Measurements from ENCODE around the gene VPS29. TPM values are rescaled to one million over a fixed set of nuclear protein-coding genes. Genes with fewer than 3 reads are reported as not detected.

Gene VPS29
- total RNA-seq, 1 donor from 2014 or later, result 80.7 TPM

DNA sequence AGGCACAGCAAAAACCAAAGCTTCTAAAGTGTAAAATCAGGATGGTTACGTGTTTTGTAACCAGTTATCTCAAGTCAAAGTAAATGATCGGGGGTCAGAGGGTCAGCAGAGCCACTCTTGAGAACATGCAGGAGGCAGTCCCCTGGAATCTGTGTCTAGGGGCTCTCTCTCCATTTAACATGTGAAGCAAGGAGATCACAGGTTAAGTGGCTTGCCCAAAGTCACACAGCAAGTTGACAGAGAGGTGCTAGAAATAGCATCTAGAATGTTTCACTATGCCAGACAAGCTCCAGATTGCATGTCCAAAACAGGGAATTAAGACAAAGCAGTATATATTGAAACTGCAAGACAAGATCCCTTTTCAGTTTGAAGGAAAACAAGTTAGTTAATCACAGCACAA, 47.8 kb upstream of the VPS29 start:
- no peak overlapping the region for H3K27ac Mint-ChIP-seq (ENCODE audit: unreplicated experiment)

DNA sequence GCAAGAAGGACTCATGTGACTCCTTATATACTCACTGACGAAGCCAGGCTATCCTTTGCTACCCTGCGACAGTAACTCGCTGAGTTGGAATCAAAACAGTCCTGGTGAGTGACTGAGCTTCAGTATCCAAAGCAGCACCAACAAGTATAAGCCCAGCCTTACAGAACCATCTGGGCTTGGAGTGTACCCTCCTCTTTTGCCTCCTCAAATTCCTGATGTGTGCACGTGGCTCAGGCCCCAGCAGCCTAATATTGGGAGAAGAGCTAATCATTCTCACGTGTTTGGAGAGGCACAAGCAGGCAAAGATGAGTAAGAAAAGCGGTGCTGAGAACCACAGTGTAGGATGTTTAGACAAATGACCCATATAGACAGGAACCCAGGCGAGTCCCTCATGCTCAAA, 46.8 kb upstream of the VPS29 start:
- H3K9me3 ChIP-seq (ENCODE audit: insufficient read depth, low read depth, low read length), result no peaks in the 10 kb centered on the region
- no peaks in the 10 kb centered on the region for H3K9me3 Mint-ChIP-seq (ENCODE audit: unreplicated experiment)
- no peaks in the 10 kb centered on the region for H3K36me3 Mint-ChIP-seq (ENCODE audit: low read depth, unreplicated experiment)
- H3K4me2 ChIP-seq (ENCODE audit: low read length), result no peak overlapping the region
- H3K9ac ChIP-seq (ENCODE audit: low read length), result no peak overlapping the region
- DNase-seq (ENCODE audit: low read depth) (no peak), FAIRE-seq (no peak)
- H3K4me1 Mint-ChIP-seq (ENCODE audit: low read depth, unreplicated experiment), result peaks cover 34% of the 10 kb centered on the region
- peaks cover 15% of the 10 kb centered on the region for H3K79me2 ChIP-seq (ENCODE audit: insufficient read depth, low read length)
- no peaks in the 10 kb centered on the region for H3K27me3 Mint-ChIP-seq (ENCODE audit: low read depth, unreplicated experiment)
- TF ChIP-seq EZH2 (IDR thresholded peaks at IDR 0.05; ENCODE audit: insufficient read depth, low read length), result no peak
- TF ChIP-seq, protein P1, sequence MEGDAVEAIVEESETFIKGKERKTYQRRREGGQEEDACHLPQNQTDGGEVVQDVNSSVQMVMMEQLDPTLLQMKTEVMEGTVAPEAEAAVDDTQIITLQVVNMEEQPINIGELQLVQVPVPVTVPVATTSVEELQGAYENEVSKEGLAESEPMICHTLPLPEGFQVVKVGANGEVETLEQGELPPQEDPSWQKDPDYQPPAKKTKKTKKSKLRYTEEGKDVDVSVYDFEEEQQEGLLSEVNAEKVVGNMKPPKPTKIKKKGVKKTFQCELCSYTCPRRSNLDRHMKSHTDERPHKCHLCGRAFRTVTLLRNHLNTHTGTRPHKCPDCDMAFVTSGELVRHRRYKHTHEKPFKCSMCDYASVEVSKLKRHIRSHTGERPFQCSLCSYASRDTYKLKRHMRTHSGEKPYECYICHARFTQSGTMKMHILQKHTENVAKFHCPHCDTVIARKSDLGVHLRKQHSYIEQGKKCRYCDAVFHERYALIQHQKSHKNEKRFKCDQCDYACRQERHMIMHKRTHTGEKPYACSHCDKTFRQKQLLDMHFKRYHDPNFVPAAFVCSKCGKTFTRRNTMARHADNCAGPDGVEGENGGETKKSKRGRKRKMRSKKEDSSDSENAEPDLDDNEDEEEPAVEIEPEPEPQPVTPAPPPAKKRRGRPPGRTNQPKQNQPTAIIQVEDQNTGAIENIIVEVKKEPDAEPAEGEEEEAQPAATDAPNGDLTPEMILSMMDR (IDR thresholded peaks at IDR 0.05; ENCODE audit: insufficient read depth, low read depth, low read length), result no peak
- H3K36me3 ChIP-seq (ENCODE audit: insufficient read depth, low read length), result peaks cover 4% of the 10 kb centered on the region
- H3K4me3 ChIP-seq (ENCODE audit: insufficient read depth, low read depth, low read length), result no peak overlapping the region
- no peak overlapping the region for H3K27ac Mint-ChIP-seq (ENCODE audit: unreplicated experiment)
- no peak overlapping the region for H2AFZ ChIP-seq (ENCODE audit: low read depth, low read length)
- H3K27ac ChIP-seq (ENCODE audit: low read depth, low read length), result no peak overlapping the region
- H4K20me1 ChIP-seq (ENCODE audit: insufficient read depth, low read length), result peaks cover 42% of the 10 kb centered on the region
- no peak overlapping the region for H3K4me3 Mint-ChIP-seq (ENCODE audit: unreplicated experiment)
- peaks cover 12% of the 10 kb centered on the region for H3K4me1 ChIP-seq (ENCODE audit: insufficient read depth, low read length)
- H3K27me3 ChIP-seq (ENCODE audit: insufficient read depth, low read length), result no peaks in the 10 kb centered on the region

More for the DNA sequence above, 47.8 kb upstream of the VPS29 start:
- TF ChIP-seq, protein P1 (IDR thresholded peaks at IDR 0.05; ENCODE audit: insufficient read depth, low read depth, low read length), result no peak
- no peak for TF ChIP-seq EZH2 (IDR thresholded peaks at IDR 0.05; ENCODE audit: insufficient read depth, low read length)
- H3K27me3 ChIP-seq (ENCODE audit: insufficient read depth, low read length), result no peaks in the 10 kb centered on the region
- H3K4me2 ChIP-seq (ENCODE audit: low read length), result no peak overlapping the region
- peaks cover 10% of the 10 kb centered on the region for H3K4me1 ChIP-seq (ENCODE audit: insufficient read depth, low read length)
- no peak overlapping the region for H3K9ac ChIP-seq (ENCODE audit: low read length)
- H2AFZ ChIP-seq (ENCODE audit: low read depth, low read length), result no peak overlapping the region
- peaks cover 4% of the 10 kb centered on the region for H3K36me3 ChIP-seq (ENCODE audit: insufficient read depth, low read length)
- Mint-ChIP-seq H3K9me3 (ENCODE audit: unreplicated experiment) (no peaks in the 10 kb centered on the region), H3K36me3 (ENCODE audit: low read depth, unreplicated experiment) (no peaks in the 10 kb centered on the region), H3K4me3 (ENCODE audit: unreplicated experiment) (no peak overlapping the region), H3K27me3 (ENCODE audit: low read depth, unreplicated experiment) (no peaks in the 10 kb centered on the region), H3K4me1 (ENCODE audit: low read depth, unreplicated experiment) (peaks cover 36% of the 10 kb centered on the region)
- no peak for DNase-seq (ENCODE audit: low read depth)
- peaks cover 25% of the 10 kb centered on the region for H3K79me2 ChIP-seq (ENCODE audit: insufficient read depth, low read length)
- H3K9me3 ChIP-seq (ENCODE audit: insufficient read depth, low read depth, low read length), result no peaks in the 10 kb centered on the region
- FAIRE-seq, result no peak
- no peak overlapping the region for H3K27ac ChIP-seq (ENCODE audit: low read depth, low read length)
- peaks cover 41% of the 10 kb centered on the region for H4K20me1 ChIP-seq (ENCODE audit: insufficient read depth, low read length)
- H3K4me3 ChIP-seq (ENCODE audit: insufficient read depth, low read depth, low read length), result no peak overlapping the region

DNA sequence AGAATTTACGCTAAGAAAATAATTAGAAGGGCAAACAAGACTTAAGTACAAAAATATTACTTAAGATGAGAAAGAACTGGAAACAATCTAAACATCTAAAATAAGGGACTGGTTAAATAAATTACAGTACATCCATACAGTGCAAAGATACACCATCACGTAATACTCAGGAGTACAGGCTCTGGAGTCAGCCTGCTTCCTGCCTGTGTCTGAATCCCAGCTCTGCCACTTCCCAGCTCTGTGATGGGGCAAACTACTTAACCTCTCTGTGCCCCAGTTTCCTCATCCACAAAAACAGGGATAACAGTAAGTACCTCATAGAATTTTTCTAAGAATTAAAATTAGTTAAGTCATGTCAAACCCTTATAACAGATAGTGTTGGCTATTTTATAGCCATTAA, 45.2 kb upstream of the VPS29 start:
- Mint-ChIP-seq H3K27me3 (ENCODE audit: low read depth, unreplicated experiment) (no peaks in the 10 kb centered on the region), H3K36me3 (ENCODE audit: low read depth, unreplicated experiment) (peaks cover 2% of the 10 kb centered on the region), H3K4me1 (ENCODE audit: low read depth, unreplicated experiment) (peaks cover 34% of the 10 kb centered on the region), H3K4me3 (ENCODE audit: unreplicated experiment) (no peak overlapping the region), H3K27ac (ENCODE audit: unreplicated experiment) (no peak overlapping the region), H3K9me3 (ENCODE audit: unreplicated experiment) (no peaks in the 10 kb centered on the region)
- no peak overlapping the region for H3K4me3 ChIP-seq (ENCODE audit: insufficient read depth, low read depth, low read length)
- H4K20me1 ChIP-seq (ENCODE audit: insufficient read depth, low read length), result peaks cover 49% of the 10 kb centered on the region
- FAIRE-seq (no peak), DNase-seq (ENCODE audit: low read depth) (no peak)
- peaks cover 17% of the 10 kb centered on the region for H3K4me1 ChIP-seq (ENCODE audit: insufficient read depth, low read length)
- H3K36me3 ChIP-seq (ENCODE audit: insufficient read depth, low read length), result peaks cover 4% of the 10 kb centered on the region
- no peak overlapping the region for H3K27ac ChIP-seq (ENCODE audit: low read depth, low read length)
- H3K4me2 ChIP-seq (ENCODE audit: low read length), result no peak overlapping the region
- TF ChIP-seq EZH2 (IDR thresholded peaks at IDR 0.05; ENCODE audit: insufficient read depth, low read length), result no peak
- TF ChIP-seq, protein P1 (IDR thresholded peaks at IDR 0.05; ENCODE audit: insufficient read depth, low read depth, low read length), result no peak
- H3K27me3 ChIP-seq (ENCODE audit: insufficient read depth, low read length), result no peaks in the 10 kb centered on the region
- no peak overlapping the region for H3K9ac ChIP-seq (ENCODE audit: low read length)
- peaks cover 8% of the 10 kb centered on the region for H3K79me2 ChIP-seq (ENCODE audit: insufficient read depth, low read length)
- no peak overlapping the region for H2AFZ ChIP-seq (ENCODE audit: low read depth, low read length)
- no peaks in the 10 kb centered on the region for H3K9me3 ChIP-seq (ENCODE audit: insufficient read depth, low read depth, low read length)

All from astrocyte (in vitro differentiated cells and primary cell).